Lung (tissue), 12 donors: ENCODE measurements around the gene RRP7A. TPM values are rescaled to one million over a fixed set of nuclear protein-coding genes. Genes with fewer than 3 reads are reported as not detected.
"Not testable (repeated sequence)": the region's sequence is repeated elsewhere in the genome, so short reads cannot be mapped to it uniquely, and the experiment has no call there.

Experiments
- ATAC-seq: fragments of 200-7000 bp; cut with Tn5 transposase; one replicate; pipeline ENCODE4 v1.9.1; 2020; ENCODE audit warnings: moderate number of reproducible peaks; ENCODE audit not compliant: insufficient read depth, low FRiP score
- DNase-seq, 3 donors: peaks; one replicate each; pipeline ENCODE4 v3.0.0-alpha.2; 2013 to 2017
- H3K27ac ChIP-seq, 2 donors: one replicate each; pipeline ENCODE4 v1.5.1; 2013; ENCODE audit warnings: mild to moderate bottlenecking in 2 of 2, moderate library complexity in 2 of 2, control low read depth in 1 of 2, inconsistent platforms in 1 of 2, low read depth in 1 of 2, low read length in 1 of 2
- H3K27me3 ChIP-seq, 3 donors: one replicate each; pipeline ENCODE4 v1.5.1; 2013; ENCODE audit warnings: low read length in 2 of 3; ENCODE audit not compliant: control insufficient read depth in 3 of 3, insufficient read depth in 3 of 3
- H3K36me3 ChIP-seq, 4 donors: one replicate each; pipeline ENCODE4 v1.5.1; 2013; ENCODE audit warnings: low read length in 4 of 4, mild to moderate bottlenecking in 1 of 4, moderate library complexity in 1 of 4; ENCODE audit not compliant: control insufficient read depth in 4 of 4, insufficient read depth in 4 of 4
- H3K4me1 ChIP-seq, 5 donors: one replicate each; pipeline ENCODE4 v1.5.1; 2013; ENCODE audit warnings: low read length in 5 of 5, mild to moderate bottlenecking in 2 of 5, moderate library complexity in 1 of 5; ENCODE audit not compliant: control insufficient read depth in 5 of 5, insufficient read depth in 5 of 5
- H3K4me3 ChIP-seq: one replicate; pipeline ENCODE4 v1.5.1; 2013; ENCODE audit warnings: mild to moderate bottlenecking, control low read depth, moderate library complexity
- H3K9ac ChIP-seq, 2 donors: one replicate each; pipeline ENCODE4 v1.5.1; 2013; ENCODE audit warnings: low read length in 2 of 2, control low read depth in 1 of 2; ENCODE audit not compliant: insufficient read depth in 1 of 2
- H3K9me3 ChIP-seq, 4 donors: one replicate each; pipeline ENCODE4 v1.5.1; 2013; ENCODE audit warnings: low read length in 3 of 4, mild to moderate bottlenecking in 1 of 4, moderate library complexity in 1 of 4; ENCODE audit not compliant: control insufficient read depth in 4 of 4, insufficient read depth in 3 of 4
- WGBS, 2 donors: extraction: QIAGEN DNeasy Blood & Tissue Kit; methylation state at CpG; one replicate each; pipeline ENCODE4 v1.1.7; 2013; 5-methylcytosine and 5-hydroxymethylcytosine counted together
- polyA plus RNA-seq, 2 donors: library from polyadenylated mRNA; stranded (reverse); fragments of 200-250 nt; gene quantifications; one replicate each; pipeline ENCODE4 v1.2.1, GENCODE V29; 2013
- total RNA-seq, 2 donors: library from RNA; depleted of rRNA in 1 of 2; stranded (reverse); fragments of >200 nt in 1 of 2; gene quantifications; one replicate each; pipeline ENCODE4 v1.2.1, GENCODE V29; 2014 to 2021
- TF ChIP-seq, protein P1 (sequence below): IDR thresholded peaks from 2 replicates; pipeline ENCODE4 v1.5.1; 2012; ENCODE audit warnings: mild to moderate bottlenecking; ENCODE audit errors: control extremely low read depth, extremely low read depth
- donor health status: control.
- donor health status: control.
- donor health status: Bipolar disorder and iron deficiency.
- donor health status: healthy.
- donor health status: DM: yes; HTN: yes; CAD: no.

RRP7A gene
- total and polyA plus RNA-seq, 4 donors: 10.2 to 35.5 (median 23.4) TPM

- Histone ChIP-seq H3K4me3 (no peak overlapping the region), H3K27ac (peak overlapping the region in 1 of 2 donors; percentile 10), H3K27me3 (no peaks in the 10 kb centered on the region), H3K4me1 (peaks cover 0 to 9% (median 0%) of the 10 kb centered on the region in 5 donors), H3K9ac (no peak overlapping the region), H3K36me3 (no peaks in the 10 kb centered on the region), H3K9me3 (no peaks in the 10 kb centered on the region)
- ATAC-seq (peak; percentile 89), DNase-seq (peak; percentile 63 to 87 (median 70))
- WGBS, 2 donors: 3 to 4% methylated on average over 31 to 56 of the region's 56 CpGs
- TF ChIP-seq, protein P1, sequence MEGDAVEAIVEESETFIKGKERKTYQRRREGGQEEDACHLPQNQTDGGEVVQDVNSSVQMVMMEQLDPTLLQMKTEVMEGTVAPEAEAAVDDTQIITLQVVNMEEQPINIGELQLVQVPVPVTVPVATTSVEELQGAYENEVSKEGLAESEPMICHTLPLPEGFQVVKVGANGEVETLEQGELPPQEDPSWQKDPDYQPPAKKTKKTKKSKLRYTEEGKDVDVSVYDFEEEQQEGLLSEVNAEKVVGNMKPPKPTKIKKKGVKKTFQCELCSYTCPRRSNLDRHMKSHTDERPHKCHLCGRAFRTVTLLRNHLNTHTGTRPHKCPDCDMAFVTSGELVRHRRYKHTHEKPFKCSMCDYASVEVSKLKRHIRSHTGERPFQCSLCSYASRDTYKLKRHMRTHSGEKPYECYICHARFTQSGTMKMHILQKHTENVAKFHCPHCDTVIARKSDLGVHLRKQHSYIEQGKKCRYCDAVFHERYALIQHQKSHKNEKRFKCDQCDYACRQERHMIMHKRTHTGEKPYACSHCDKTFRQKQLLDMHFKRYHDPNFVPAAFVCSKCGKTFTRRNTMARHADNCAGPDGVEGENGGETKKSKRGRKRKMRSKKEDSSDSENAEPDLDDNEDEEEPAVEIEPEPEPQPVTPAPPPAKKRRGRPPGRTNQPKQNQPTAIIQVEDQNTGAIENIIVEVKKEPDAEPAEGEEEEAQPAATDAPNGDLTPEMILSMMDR: no peak
Measured at GRCh38 chr22:42500161-42500835, 19.3 kb downstream of the RRP7A start.

- not testable (repeated sequence) for H3K36me3 ChIP-seq, H3K9me3 ChIP-seq, DNase-seq, H3K4me3 ChIP-seq, ATAC-seq, H3K4me1 ChIP-seq, H3K27me3 ChIP-seq, H3K9ac ChIP-seq
- 57 to 59% methylated on average over 15 of the region's 15 CpGs for WGBS, 2 donors
- peak overlapping the region in 1 of 2 donors; percentile 10 for H3K27ac ChIP-seq
Measured at GRCh38 chr22:42499773-42500160, 19.8 kb downstream of the RRP7A start.

- H3K36me3 ChIP-seq, H3K9ac ChIP-seq, DNase-seq, H3K4me1 ChIP-seq, H3K27me3 ChIP-seq, ATAC-seq, H3K4me3 ChIP-seq, H3K9me3 ChIP-seq: not testable (repeated sequence)
- peak overlapping the region in 1 of 2 donors; percentile 56 for H3K27ac ChIP-seq
- WGBS, 2 donors: 43 to 73% methylated on average over 10 of the region's 10 CpGs
Measured at GRCh38 chr22:42495533-42496141, 24.0 kb downstream of the RRP7A start.

DNA sequence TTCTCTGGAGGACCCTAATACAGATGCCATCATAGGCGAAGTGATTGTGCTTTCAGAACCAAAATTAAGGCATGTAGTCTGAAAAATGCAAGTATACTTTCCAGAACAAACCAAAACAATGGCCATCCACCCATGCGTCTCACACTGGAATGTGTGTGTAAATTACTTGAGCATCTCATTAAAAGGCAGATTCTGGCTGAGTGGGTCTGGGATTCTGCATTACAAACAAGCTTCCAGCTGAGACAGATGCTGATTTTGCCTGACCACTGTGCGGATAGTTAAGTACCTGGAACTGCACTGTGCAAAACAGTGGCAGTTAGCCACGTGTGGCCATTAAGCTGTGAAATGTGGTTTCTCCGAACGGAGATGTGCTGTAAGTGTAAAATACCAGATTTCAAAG, 26.2 kb downstream of the RRP7A start:
- H3K36me3 ChIP-seq: no peaks in the 10 kb centered on the region
- H3K9ac ChIP-seq: no peak overlapping the region
- no peaks in the 10 kb centered on the region for H3K9me3 ChIP-seq
- ATAC-seq (no peak), DNase-seq (no peak)
- H3K27ac ChIP-seq: no peak overlapping the region
- TF ChIP-seq, protein P1: no peak
- WGBS, 2 donors: 87 to 89% methylated on average over 6 of the region's 6 CpGs
- H3K27me3 ChIP-seq: no peaks in the 10 kb centered on the region
- peaks cover 0 to 2% (median 0%) of the 10 kb centered on the region in 5 donors for H3K4me1 ChIP-seq
- no peak overlapping the region for H3K4me3 ChIP-seq
